ENCODE data around the gene EHMT2.
"Not testable (repeated sequence)": the region's sequence is repeated elsewhere in the genome, so short reads cannot be mapped to it uniquely, and the experiment has no call there.

Gene EHMT2

DNA sequence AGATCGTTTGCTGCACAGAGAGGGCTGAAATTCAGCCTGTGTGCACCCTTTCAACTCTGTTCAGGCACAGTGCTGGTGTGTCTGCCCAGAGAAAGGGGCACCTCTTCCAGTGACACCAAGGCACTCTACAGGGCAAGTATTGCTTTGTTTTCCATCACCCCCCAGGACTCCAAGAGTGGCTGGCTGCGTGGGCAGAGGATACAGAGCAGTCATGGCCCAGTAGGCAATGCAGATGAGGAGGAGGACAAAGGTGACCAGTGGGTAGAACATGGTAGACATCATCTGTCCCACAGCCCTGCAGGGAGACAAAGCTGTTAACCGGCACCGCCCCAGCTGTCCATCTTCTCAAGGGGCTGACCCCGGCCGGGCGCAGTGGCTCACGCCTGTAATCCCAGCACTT lies 28.2 kb downstream of the EHMT2 start:
- DNase-seq, result no peak

DNA sequence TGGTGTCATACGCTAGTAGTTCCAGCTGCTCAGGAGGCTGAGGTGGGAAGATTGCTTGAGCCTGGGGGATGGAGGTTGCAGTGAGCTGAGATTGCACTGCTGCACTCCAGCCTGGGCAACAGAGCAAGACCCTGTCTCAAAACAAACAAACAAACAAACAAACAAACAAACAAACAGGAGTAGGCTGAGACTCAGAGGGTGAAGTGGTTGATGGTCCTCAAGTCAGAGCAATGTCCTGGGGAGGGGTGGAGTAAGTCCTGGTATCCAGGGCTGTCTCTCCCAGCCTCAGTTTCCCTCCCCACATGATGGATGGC lies 28.9 kb downstream of the EHMT2 start:
- not testable (repeated sequence) for DNase-seq

- DNase-seq, result no peak
These were observed 32.0 kb downstream of the EHMT2 start for GRCh38 chr6:31865205-31866118.

GRCh38 chr6:31864818-31865204 lies 32.7 kb downstream of the EHMT2 start:
- DNase-seq, result no peak

- not testable (repeated sequence) for DNase-seq
These were observed 33.4 kb downstream of the EHMT2 start for GRCh38 chr6:31864123-31864562.

DNA sequence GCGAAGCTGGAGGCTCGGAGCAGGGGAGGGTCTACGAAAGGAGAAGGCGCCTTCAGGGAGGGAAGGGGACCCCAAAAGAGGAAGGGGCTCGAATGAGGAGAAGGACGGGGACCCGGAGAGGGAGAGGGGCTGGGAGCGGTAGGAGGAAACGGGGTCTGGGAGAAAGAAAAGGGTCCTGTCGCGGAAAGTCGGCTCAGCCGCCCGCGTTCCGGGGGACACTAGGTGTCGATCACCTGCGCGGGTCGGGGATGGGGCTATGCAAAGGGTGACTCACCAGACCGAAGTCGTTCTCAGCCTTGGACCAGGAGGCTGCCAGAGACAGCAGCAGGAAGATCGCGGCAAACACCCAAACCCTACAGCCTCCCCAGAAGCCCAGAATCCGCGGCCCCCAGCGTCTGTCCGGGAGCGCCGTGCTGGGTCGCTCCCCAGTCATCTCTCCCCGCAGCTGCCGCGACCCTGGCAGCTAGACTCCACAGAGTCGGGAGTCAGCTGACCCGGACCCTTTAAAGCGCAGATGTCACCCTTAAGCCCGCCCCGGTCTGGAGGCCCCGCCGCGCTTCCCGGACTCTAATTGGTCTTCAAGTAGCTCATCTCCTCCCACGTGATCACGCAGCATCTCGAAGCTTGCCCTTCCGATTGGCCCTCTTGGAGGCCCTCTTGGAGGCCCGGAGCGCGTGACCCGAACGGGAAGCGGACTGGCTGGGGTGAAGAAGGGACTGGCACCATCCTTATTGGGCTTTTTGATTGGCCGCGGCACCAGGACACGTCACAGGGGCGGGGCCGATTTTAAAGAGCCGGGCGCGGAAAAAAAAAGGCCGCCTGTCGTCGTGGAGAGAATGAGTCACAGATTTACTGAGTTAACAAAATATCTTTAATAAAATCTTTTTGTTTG lies 34.9 kb downstream of the EHMT2 start, which contains the start of gene NEU1:
Gene NEU1 (minus strand): TSS at position 478 of the 892 bp plus-strand sequence. CDS start 45 bp downstream, at position 433.
- DNase-seq, result peak; percentile 100

GRCh38 chr6:31861919-31862343 lies 35.6 kb downstream of the EHMT2 start:
- no peak for DNase-seq

- no peak for DNase-seq
These were observed 36.3 kb downstream of the EHMT2 start for GRCh38 chr6:31861150-31861549.

DNA sequence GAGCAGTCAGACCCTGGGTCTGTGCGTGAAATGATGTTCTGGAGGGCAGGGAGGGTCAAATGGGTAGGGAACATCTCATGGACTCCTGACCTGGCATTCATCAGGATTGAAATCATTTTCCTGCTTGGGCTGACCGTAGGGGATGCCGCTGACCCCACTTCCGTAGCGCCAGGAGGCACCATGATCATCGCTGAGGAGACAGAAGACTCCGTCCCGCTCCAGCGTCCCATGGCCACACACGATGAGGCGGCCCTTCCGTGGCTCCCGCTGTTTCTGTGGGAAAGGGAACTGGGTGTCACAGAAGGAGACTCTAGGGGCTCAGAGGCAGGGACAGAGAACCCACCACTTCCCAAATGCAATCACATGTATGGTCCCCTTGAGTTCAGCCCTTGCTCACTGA lies 37.1 kb downstream of the EHMT2 start:
- DNase-seq, result no peak

DNA sequence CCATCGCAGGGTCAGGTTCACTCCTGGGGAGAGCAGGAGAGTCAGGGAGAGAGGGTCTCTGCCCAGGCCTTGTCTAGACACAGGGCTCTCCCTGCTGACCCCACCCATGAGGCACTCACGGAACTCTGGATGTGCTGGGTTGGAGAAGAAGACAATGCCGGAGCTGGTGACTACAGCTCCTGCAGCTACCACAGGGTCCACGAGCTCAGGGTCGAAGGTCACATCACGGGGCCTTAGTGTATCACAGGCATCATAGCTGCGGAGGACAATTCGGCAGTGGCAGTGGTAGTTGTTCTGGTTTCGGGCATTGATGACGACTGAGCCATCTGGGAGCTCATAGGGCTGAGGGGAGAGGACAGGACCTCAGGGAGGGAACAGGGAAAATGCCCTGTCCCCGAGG lies 37.6 kb downstream of the EHMT2 start:
- no peak for DNase-seq

- DNase-seq, result no peak
These were observed 38.8 kb downstream of the EHMT2 start for GRCh38 chr6:31858707-31859106.

DNA sequence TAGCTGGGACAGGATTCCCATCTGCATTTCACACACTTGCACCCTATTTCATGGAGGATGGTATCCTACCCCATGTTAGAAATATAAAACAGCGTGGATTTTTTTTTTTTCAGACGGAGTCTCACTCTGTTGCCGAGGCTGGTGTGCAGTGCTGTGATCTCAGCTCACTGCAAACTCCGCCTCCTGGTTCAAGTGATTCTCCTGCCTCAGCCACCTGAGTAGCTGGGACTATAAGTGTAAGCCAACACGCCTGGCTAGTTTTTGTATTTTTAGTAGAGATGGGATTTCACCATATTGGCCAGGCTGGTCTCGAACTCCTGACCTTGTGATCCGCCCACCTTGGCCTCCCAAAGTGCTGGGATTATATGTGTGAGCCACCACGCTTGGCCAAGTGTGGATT lies 39.7 kb downstream of the EHMT2 start:
- DNase-seq, result not testable (repeated sequence)

GRCh38 chr6:31851980-31852718 lies 45.3 kb downstream of the EHMT2 start:
- not testable (repeated sequence) for DNase-seq

- no peak for DNase-seq
These were observed 46.0 kb downstream of the EHMT2 start for GRCh38 chr6:31851485-31851832.

DNA sequence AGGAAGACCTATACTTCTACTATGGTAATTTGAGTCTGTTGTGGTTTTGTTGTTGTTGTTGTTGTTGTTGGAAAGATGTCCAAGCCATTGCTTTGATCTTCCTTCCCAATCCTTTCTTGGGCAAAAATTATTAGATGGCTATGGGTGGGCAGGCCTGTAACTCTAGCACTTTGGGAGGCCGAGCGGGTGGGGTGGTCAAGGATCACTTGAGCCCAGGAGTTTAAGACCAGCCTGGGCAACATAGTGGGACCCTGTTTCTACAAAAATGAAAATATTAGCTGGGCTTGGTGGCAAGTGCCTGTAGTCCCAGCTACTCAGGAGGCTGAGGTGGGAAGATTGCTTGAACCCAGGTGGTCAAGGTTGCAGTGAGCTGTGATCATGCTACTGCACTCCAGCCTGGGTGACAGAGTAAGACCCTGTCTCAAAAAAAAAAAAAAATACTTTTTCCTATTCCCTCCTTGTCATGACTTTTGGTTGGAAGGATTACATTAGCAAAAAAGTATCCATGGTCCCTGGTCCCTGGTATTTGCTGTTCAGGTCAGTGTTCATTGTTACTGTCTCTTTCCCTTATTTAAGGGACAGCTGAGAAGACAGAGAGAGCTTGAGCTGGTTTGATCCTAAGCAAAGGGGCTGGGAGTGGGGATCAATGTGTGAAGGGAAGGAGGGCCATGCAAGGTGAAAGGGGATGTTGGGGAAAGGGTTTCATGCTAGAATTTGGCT lies 46.6 kb downstream of the EHMT2 start:
- DNase-seq, result no peak

- no peak for DNase-seq
These were observed 50.1 kb downstream of the EHMT2 start for GRCh38 chr6:31847276-31847978.

- no peak for DNase-seq
These were observed 53.0 kb downstream of the EHMT2 start for GRCh38 chr6:31844507-31844906.

- DNase-seq, result no peak
These were observed 55.4 kb downstream of the EHMT2 start for GRCh38 chr6:31842053-31842452.

DNA sequence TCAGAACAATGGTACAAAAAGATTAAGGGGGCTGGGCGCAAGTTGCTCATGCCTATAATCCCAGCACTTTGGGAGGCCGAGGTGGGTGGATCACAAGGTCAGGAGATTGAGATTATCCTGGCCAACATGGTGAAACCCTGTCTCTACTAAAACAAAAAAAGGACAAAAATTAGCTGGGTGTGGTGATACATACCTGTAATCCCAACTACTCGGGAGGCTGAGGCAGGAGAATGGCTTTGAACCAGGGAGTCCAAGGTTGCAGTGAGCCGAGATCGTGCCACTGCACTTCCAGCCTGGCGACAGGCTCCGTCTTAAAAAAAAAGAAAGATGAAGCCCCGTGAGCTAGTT lies 57.7 kb downstream of the EHMT2 start:
- DNase-seq, result not testable (repeated sequence)

DNA sequence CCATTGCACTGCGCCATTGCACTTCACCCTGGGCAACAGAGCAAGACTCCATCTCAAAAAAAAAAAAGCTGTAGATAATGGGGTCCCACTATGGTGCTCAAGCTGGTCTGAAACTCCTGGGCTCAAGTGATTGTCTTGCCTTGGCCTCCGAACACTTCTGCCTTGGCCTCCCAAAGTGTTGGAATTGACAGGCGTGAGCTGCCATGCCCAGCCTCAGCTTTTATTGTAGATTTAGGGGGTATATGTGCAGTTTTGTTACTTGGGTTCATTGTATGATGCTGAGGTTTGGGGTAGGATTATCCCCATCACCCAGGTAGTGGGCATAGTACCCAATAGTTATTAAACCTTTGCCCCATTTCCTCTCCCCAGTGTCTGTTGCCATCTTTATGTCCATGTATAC lies 58.5 kb downstream of the EHMT2 start:
- no peak for DNase-seq

GRCh38 chr6:31838114-31838553 lies 59.4 kb downstream of the EHMT2 start:
- DNase-seq, result not testable (repeated sequence)

Measured in CD4-positive, alpha-beta T cell treated with Interleukin-12 subunit alpha and Interleukin-12 subunit beta, for 1 hour (primary cell).